GM12891 (cell line): Measurements from ENCODE around the gene ACTL8.

Source experiments
- PAX5 ChIP-seq: IDR thresholded peaks from 2 replicates; pipeline ENCODE4 v1.6.1; 2011; ENCODE audit warnings: low read length, moderate library complexity, mild to moderate bottlenecking; ENCODE audit not compliant: insufficient read depth, severe bottlenecking
- POLR2A ChIP-seq: IDR thresholded peaks from 2 replicates; pipeline ENCODE4 v1.6.1; 2011; ENCODE audit warnings: low read depth, low read length, control low read depth
- POU2F2 ChIP-seq: IDR thresholded peaks from 2 replicates; pipeline ENCODE4 v1.6.1; 2011; ENCODE audit warnings: low read depth, mild to moderate bottlenecking, control low read depth, low read length, moderate library complexity
- TAF1 ChIP-seq: IDR thresholded peaks from 2 replicates; pipeline ENCODE4 v1.6.1; 2011; ENCODE audit warnings: low read depth, low read length, control low read depth

- TF ChIP-seq TAF1 (no peak), PAX5 (no peak), POLR2A (no peak), POU2F2 (no peak)
Measured at GRCh38 chr1:17713993-17714392, 41.1 kb upstream of the ACTL8 start.
